PFSK-1 (cell line): Measurements from ENCODE around the gene LSS.

Experiments
- POLR2AphosphoS5 ChIP-seq: IDR thresholded peaks from 2 replicates; pipeline ENCODE4 v1.6.1; 2012; ENCODE audit warnings: low read depth, mild to moderate bottlenecking, control low read depth, low read length, moderate library complexity
- SIN3A ChIP-seq: IDR thresholded peaks from 2 replicates; pipeline ENCODE4 v1.6.1; 2012; ENCODE audit warnings: mild to moderate bottlenecking, low read length, moderate library complexity, borderline replicate concordance; ENCODE audit not compliant: insufficient read depth
- TF ChIP-seq, protein P1 (sequence below), 2 experiments: IDR thresholded peaks; 2 replicates each; pipeline versions ENCODE4 v1.6.1 to v1.8.0; 2011 to 2012; ENCODE audit warnings: low read depth in 2 of 2, low read length in 2 of 2, control low read depth in 1 of 2, inconsistent platforms in 1 of 2, mild to moderate bottlenecking in 1 of 2, moderate library complexity in 1 of 2; ENCODE audit not compliant: insufficient read depth in 1 of 2

DNA sequence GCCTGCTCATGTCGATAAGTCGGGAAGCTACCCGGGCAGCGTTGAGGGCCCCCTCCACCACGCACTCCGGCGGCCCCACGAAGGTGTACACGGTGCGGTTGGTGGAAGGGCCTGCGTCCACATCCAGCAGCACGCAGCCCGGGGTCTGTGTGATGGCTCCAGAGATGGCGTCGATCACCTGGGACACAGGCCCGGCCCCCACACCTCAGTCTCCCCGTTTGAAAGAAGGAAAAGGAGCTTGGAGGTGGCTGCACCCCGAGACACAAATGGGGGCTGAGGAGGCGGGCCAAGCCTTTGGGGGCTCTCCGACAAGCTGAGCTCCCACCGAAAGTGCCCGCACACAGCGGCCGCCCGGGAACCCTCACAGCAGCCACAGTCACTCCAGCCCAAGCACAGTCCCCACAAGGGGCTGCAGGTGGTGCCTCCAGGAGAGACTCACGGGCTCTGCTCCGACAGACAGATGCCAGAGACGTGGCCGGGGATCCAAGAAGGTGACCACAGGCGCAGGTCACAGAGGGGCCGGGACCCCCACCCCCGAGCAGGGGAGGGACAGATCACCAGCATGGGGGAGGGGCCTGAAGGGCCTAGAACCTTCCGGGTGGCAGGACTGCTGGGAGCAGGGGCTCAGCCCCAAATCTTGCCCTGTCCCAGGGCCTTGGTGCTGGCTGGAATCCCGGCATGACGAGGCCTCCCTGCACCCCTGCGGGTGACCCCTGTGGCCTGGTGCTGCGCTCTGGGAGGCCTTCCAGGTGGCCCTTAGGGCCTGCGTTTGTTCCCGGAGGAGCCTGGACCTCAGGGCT lies 74.2 kb downstream of the LSS start:
- no peak for TF ChIP-seq POLR2AphosphoS5
- TF ChIP-seq, protein P1, sequence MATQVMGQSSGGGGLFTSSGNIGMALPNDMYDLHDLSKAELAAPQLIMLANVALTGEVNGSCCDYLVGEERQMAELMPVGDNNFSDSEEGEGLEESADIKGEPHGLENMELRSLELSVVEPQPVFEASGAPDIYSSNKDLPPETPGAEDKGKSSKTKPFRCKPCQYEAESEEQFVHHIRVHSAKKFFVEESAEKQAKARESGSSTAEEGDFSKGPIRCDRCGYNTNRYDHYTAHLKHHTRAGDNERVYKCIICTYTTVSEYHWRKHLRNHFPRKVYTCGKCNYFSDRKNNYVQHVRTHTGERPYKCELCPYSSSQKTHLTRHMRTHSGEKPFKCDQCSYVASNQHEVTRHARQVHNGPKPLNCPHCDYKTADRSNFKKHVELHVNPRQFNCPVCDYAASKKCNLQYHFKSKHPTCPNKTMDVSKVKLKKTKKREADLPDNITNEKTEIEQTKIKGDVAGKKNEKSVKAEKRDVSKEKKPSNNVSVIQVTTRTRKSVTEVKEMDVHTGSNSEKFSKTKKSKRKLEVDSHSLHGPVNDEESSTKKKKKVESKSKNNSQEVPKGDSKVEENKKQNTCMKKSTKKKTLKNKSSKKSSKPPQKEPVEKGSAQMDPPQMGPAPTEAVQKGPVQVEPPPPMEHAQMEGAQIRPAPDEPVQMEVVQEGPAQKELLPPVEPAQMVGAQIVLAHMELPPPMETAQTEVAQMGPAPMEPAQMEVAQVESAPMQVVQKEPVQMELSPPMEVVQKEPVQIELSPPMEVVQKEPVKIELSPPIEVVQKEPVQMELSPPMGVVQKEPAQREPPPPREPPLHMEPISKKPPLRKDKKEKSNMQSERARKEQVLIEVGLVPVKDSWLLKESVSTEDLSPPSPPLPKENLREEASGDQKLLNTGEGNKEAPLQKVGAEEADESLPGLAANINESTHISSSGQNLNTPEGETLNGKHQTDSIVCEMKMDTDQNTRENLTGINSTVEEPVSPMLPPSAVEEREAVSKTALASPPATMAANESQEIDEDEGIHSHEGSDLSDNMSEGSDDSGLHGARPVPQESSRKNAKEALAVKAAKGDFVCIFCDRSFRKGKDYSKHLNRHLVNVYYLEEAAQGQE (IDR thresholded peaks at IDR 0.05; ENCODE audit: insufficient read depth in 1 of 2, low read depth in 2 of 2, low read length in 2 of 2) = no peak
- no peak for TF ChIP-seq SIN3A
